H1 (cell line): ENCODE results near the gene CLIP4.
"Not testable (repeated sequence)": the region's sequence is repeated elsewhere in the genome, so short reads cannot be mapped to it uniquely, and the experiment has no call there.

Experiments
- BACH1 ChIP-seq: IDR thresholded peaks from 2 replicates; pipeline ENCODE4 v1.6.1; 2012; ENCODE audit warnings: low read length, improper control_type of control experiment
- CHD2 ChIP-seq: IDR thresholded peaks from 2 replicates; pipeline ENCODE4 v1.6.1; 2012; ENCODE audit warnings: low read length, improper control_type of control experiment
- EZH2 ChIP-seq: fragments of 200-600 bp; sonication (generic); IDR thresholded peaks from 2 replicates; pipeline ENCODE4 v1.7.1; 2012; ENCODE audit warnings: low read depth, mild to moderate bottlenecking, moderate library complexity, low read length, inconsistent platforms; ENCODE audit not compliant: severe bottlenecking
- SP1 ChIP-seq: IDR thresholded peaks from 2 replicates; pipeline ENCODE4 v1.6.1; 2011; ENCODE audit warnings: low read depth, low read length
- TF ChIP-seq, protein P1 (sequence below): IDR thresholded peaks from 2 replicates; pipeline ENCODE4 v1.6.1; 2012; ENCODE audit warnings: low read length, inconsistent platforms
- TF ChIP-seq, protein P2 (sequence below), 3 experiments: IDR thresholded peaks; 1 replicate in 2 of 3; 2 replicates in 1 of 3; pipeline versions ENCODE4 v1.5.1 to v1.6.1; 2011; ENCODE audit warnings: low read length in 3 of 3, mild to moderate bottlenecking in 3 of 3, inconsistent platforms in 2 of 3, low read depth in 1 of 3, moderate library complexity in 1 of 3; ENCODE audit not compliant: insufficient read depth in 1 of 3; ENCODE audit errors: control extremely low read depth in 1 of 3
- TF ChIP-seq, protein P3 (sequence below): IDR thresholded peaks from 2 replicates; pipeline ENCODE4 v1.6.1; 2011; ENCODE audit warnings: low read length, improper control_type of control experiment

DNA sequence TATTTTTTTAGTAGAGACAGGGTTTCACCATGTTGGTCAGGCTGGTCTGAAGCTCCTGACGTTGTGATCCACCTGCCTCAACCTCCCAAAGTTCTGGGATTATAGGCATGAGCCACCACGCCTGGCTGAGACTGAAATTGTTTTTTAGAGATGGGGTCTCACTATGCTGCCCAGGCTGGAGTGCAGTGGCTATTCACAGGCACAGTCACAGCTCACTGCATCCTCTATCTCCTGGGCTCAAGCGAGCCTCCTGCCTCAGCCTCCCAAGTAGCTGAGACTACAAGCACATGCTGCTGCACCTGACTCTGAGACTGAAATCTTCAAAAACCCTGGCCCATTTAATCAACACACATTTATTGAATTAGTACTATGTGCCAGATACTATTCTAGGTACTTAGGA lies 7.7 kb upstream of the CLIP4 start:
- not testable (repeated sequence) for TF ChIP-seq EZH2, SP1, BACH1, CHD2
- TF ChIP-seq, protein P1, sequence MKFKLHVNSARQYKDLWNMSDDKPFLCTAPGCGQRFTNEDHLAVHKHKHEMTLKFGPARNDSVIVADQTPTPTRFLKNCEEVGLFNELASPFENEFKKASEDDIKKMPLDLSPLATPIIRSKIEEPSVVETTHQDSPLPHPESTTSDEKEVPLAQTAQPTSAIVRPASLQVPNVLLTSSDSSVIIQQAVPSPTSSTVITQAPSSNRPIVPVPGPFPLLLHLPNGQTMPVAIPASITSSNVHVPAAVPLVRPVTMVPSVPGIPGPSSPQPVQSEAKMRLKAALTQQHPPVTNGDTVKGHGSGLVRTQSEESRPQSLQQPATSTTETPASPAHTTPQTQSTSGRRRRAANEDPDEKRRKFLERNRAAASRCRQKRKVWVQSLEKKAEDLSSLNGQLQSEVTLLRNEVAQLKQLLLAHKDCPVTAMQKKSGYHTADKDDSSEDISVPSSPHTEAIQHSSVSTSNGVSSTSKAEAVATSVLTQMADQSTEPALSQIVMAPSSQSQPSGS, result not testable (repeated sequence)
- TF ChIP-seq, protein P2, sequence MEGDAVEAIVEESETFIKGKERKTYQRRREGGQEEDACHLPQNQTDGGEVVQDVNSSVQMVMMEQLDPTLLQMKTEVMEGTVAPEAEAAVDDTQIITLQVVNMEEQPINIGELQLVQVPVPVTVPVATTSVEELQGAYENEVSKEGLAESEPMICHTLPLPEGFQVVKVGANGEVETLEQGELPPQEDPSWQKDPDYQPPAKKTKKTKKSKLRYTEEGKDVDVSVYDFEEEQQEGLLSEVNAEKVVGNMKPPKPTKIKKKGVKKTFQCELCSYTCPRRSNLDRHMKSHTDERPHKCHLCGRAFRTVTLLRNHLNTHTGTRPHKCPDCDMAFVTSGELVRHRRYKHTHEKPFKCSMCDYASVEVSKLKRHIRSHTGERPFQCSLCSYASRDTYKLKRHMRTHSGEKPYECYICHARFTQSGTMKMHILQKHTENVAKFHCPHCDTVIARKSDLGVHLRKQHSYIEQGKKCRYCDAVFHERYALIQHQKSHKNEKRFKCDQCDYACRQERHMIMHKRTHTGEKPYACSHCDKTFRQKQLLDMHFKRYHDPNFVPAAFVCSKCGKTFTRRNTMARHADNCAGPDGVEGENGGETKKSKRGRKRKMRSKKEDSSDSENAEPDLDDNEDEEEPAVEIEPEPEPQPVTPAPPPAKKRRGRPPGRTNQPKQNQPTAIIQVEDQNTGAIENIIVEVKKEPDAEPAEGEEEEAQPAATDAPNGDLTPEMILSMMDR (IDR thresholded peaks at IDR 0.05; ENCODE audit: control extremely low read depth in 1 of 3, insufficient read depth in 1 of 3, low read depth in 1 of 3, low read length in 3 of 3), result not testable (repeated sequence)
- TF ChIP-seq, protein P3, sequence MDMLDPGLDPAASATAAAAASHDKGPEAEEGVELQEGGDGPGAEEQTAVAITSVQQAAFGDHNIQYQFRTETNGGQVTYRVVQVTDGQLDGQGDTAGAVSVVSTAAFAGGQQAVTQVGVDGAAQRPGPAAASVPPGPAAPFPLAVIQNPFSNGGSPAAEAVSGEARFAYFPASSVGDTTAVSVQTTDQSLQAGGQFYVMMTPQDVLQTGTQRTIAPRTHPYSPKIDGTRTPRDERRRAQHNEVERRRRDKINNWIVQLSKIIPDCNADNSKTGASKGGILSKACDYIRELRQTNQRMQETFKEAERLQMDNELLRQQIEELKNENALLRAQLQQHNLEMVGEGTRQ, result not testable (repeated sequence)
